ENCODE data around the gene ALDH1L1.

Gene ALDH1L1

GRCh38 chr3:126121074-126121473 lies 59.3 kb downstream of the ALDH1L1 start:
- Histone ChIP-seq H3K4me3 (ENCODE audit: low read depth, low read length) (no peak overlapping the region), H3K4me1 (ENCODE audit: control insufficient read depth, insufficient read depth, low read length) (no peaks in the 10 kb centered on the region), H3K9me3 (ENCODE audit: control insufficient read depth, insufficient read depth, low read depth, low read length) (no peaks in the 10 kb centered on the region), H3K36me3 (ENCODE audit: control insufficient read depth in 2 of 2, insufficient read depth in 1 of 2, low read length in 2 of 2) (no peaks in the 10 kb centered on the region), H3K27ac (ENCODE audit: extremely low read depth, low read depth, low read length) (no peak overlapping the region)
- CTCF ChIA-PET, result interaction anchor here (1.3 kb wide), 1 partner anchor 12 kb away, joined by 3 read pairs; no protein-coding TSS in a partner anchor
- POLR2A ChIA-PET, result no interaction called here
- no peak for TF ChIP-seq ZNF211 (tag by site-specific recombination; IDR thresholded peaks at IDR 0.05; ENCODE audit: low read depth)
- TF ChIP-seq ZNF350 (tag by site-specific recombination; IDR thresholded peaks at IDR 0.05), result no peak
- no peak for TF ChIP-seq ZNF2 (tag by site-specific recombination; IDR thresholded peaks at IDR 0.05)
- TF ChIP-seq, protein P1, sequence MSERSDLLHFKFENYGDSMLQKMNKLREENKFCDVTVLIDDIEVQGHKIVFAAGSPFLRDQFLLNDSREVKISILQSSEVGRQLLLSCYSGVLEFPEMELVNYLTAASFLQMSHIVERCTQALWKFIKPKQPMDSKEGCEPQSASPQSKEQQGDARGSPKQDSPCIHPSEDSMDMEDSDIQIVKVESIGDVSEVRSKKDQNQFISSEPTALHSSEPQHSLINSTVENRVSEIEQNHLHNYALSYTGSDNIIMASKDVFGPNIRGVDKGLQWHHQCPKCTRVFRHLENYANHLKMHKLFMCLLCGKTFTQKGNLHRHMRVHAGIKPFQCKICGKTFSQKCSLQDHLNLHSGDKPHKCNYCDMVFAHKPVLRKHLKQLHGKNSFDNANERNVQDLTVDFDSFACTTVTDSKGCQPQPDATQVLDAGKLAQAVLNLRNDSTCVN (tag by site-specific recombination; optimal IDR thresholded peaks at IDR 0.05), result no peak
- no peak for TF ChIP-seq MYNN (tag by site-specific recombination; IDR thresholded peaks at IDR 0.05; ENCODE audit: borderline replicate concordance)
- TF ChIP-seq ZNF18 (tag by site-specific recombination; IDR thresholded peaks at IDR 0.05), result no peak
- no peak for TF ChIP-seq ZBTB8A (tag by site-specific recombination; IDR thresholded peaks at IDR 0.05)
- no peak for TF ChIP-seq SP7 (tag by site-specific recombination; IDR thresholded peaks at IDR 0.05)
- no peak for TF ChIP-seq SP2 (tag by site-specific recombination; IDR thresholded peaks at IDR 0.05)
- TF ChIP-seq, protein P2, sequence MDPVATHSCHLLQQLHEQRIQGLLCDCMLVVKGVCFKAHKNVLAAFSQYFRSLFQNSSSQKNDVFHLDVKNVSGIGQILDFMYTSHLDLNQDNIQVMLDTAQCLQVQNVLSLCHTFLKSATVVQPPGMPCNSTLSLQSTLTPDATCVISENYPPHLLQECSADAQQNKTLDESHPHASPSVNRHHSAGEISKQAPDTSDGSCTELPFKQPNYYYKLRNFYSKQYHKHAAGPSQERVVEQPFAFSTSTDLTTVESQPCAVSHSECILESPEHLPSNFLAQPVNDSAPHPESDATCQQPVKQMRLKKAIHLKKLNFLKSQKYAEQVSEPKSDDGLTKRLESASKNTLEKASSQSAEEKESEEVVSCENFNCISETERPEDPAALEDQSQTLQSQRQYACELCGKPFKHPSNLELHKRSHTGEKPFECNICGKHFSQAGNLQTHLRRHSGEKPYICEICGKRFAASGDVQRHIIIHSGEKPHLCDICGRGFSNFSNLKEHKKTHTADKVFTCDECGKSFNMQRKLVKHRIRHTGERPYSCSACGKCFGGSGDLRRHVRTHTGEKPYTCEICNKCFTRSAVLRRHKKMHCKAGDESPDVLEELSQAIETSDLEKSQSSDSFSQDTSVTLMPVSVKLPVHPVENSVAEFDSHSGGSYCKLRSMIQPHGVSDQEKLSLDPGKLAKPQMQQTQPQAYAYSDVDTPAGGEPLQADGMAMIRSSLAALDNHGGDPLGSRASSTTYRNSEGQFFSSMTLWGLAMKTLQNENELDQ (tag by site-specific recombination; IDR thresholded peaks at IDR 0.05; ENCODE audit: low read depth), result no peak
- TF ChIP-seq ZNF274 (IDR thresholded peaks at IDR 0.05; ENCODE audit: low read length), result no peak
- TF ChIP-seq ZNF274 (tag by site-specific recombination; IDR thresholded peaks at IDR 0.05; ENCODE audit: borderline replicate concordance), result no peak
- TF ChIP-seq ZNF155 (tag by site-specific recombination; IDR thresholded peaks at IDR 0.05), result no peak
- no peak for TF ChIP-seq ZNF37A (tag by site-specific recombination; IDR thresholded peaks at IDR 0.05)
- no peak for TF ChIP-seq ZNF777 (tag by site-specific recombination; IDR thresholded peaks at IDR 0.05; ENCODE audit: borderline replicate concordance)
- TF ChIP-seq, protein P3, sequence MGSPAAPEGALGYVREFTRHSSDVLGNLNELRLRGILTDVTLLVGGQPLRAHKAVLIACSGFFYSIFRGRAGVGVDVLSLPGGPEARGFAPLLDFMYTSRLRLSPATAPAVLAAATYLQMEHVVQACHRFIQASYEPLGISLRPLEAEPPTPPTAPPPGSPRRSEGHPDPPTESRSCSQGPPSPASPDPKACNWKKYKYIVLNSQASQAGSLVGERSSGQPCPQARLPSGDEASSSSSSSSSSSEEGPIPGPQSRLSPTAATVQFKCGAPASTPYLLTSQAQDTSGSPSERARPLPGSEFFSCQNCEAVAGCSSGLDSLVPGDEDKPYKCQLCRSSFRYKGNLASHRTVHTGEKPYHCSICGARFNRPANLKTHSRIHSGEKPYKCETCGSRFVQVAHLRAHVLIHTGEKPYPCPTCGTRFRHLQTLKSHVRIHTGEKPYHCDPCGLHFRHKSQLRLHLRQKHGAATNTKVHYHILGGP (tag by site-specific recombination; IDR thresholded peaks at IDR 0.05), result no peak
- TF ChIP-seq ZNF501 (tag by site-specific recombination; IDR thresholded peaks at IDR 0.05), result no peak
- no peak for TF ChIP-seq ZNF146 (tag by site-specific recombination; IDR thresholded peaks at IDR 0.05)
- TF ChIP-seq ZBTB20 (tag by site-specific recombination; IDR thresholded peaks at IDR 0.05), result no peak
- TF ChIP-seq ZNF202 (tag by site-specific recombination; IDR thresholded peaks at IDR 0.05; ENCODE audit: borderline replicate concordance), result no peak

GRCh38 chr3:126119976-126120375 lies 60.4 kb downstream of the ALDH1L1 start:
- Histone ChIP-seq H3K36me3 (ENCODE audit: control insufficient read depth in 2 of 2, insufficient read depth in 1 of 2, low read length in 2 of 2) (no peaks in the 10 kb centered on the region), H3K27ac (ENCODE audit: extremely low read depth, low read depth, low read length) (no peak overlapping the region), H3K4me1 (ENCODE audit: control insufficient read depth, insufficient read depth, low read length) (no peaks in the 10 kb centered on the region), H3K4me3 (ENCODE audit: low read depth, low read length) (no peak overlapping the region), H3K9me3 (ENCODE audit: control insufficient read depth, insufficient read depth, low read depth, low read length) (no peaks in the 10 kb centered on the region)
- CTCF ChIA-PET, result interaction anchor here (0.6 kb wide), 1 partner anchor 1359 kb away, joined by 5 read pairs; no protein-coding TSS in a partner anchor
- POLR2A ChIA-PET, result no interaction called here
- no peak for TF ChIP-seq ZNF112 (tag by site-specific recombination; IDR thresholded peaks at IDR 0.05)
- TF ChIP-seq, protein P4, sequence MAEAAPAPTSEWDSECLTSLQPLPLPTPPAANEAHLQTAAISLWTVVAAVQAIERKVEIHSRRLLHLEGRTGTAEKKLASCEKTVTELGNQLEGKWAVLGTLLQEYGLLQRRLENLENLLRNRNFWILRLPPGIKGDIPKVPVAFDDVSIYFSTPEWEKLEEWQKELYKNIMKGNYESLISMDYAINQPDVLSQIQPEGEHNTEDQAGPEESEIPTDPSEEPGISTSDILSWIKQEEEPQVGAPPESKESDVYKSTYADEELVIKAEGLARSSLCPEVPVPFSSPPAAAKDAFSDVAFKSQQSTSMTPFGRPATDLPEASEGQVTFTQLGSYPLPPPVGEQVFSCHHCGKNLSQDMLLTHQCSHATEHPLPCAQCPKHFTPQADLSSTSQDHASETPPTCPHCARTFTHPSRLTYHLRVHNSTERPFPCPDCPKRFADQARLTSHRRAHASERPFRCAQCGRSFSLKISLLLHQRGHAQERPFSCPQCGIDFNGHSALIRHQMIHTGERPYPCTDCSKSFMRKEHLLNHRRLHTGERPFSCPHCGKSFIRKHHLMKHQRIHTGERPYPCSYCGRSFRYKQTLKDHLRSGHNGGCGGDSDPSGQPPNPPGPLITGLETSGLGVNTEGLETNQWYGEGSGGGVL (tag by site-specific recombination; IDR thresholded peaks at IDR 0.05), result no peak
- no peak for TF ChIP-seq ZNF76 (tag by site-specific recombination; IDR thresholded peaks at IDR 0.05; ENCODE audit: borderline replicate concordance, low read depth)
- TF ChIP-seq, protein P1 (tag by site-specific recombination; optimal IDR thresholded peaks at IDR 0.05), result no peak
- no peak for TF ChIP-seq ZNF16 (tag by site-specific recombination; IDR thresholded peaks at IDR 0.05; ENCODE audit: low read depth)
- TF ChIP-seq ZNF202 (tag by site-specific recombination; IDR thresholded peaks at IDR 0.05; ENCODE audit: borderline replicate concordance), result no peak
- no peak for TF ChIP-seq ZNF423 (tag by site-specific recombination; IDR thresholded peaks at IDR 0.05)
- no peak for TF ChIP-seq KLF16 (tag by site-specific recombination; IDR thresholded peaks at IDR 0.05)
- no peak for TF ChIP-seq ZNF629 (tag by site-specific recombination; IDR thresholded peaks at IDR 0.05)
